Colonic mucosa (tissue), 4 donors: ENCODE measurements around the gene SPACA7. TPM values are rescaled to one million over a fixed set of nuclear protein-coding genes. Genes with fewer than 3 reads are reported as not detected.

Source experiments
- DNase-seq: peaks from one replicate; pipeline ENCODE4 v3.0.0-alpha.2; 2020
- H3K27ac ChIP-seq: fragments of 200-600 bp; one replicate; pipeline ENCODE4 v1.8.0; 2021
- H3K27me3 ChIP-seq: fragments of 200-600 bp; one replicate; pipeline ENCODE4 v1.8.0; 2021
- H3K36me3 ChIP-seq: fragments of 200-600 bp; one replicate; pipeline ENCODE4 v1.8.0; 2021
- H3K4me1 ChIP-seq: fragments of 200-600 bp; one replicate; pipeline ENCODE4 v1.8.0; 2021; ENCODE audit warnings: mild to moderate bottlenecking
- H3K4me3 ChIP-seq: fragments of 200-600 bp; one replicate; pipeline ENCODE4 v1.8.0; 2021
- H3K9ac ChIP-seq, 2 donors: one replicate each; pipeline ENCODE4 v1.7.0; 2013; ENCODE audit warnings: control low read depth in 2 of 2, low read depth in 2 of 2, low read length in 2 of 2
- H3K9me3 ChIP-seq: fragments of 200-600 bp; one replicate; pipeline ENCODE4 v1.8.0; 2021
- intact Hi-C: fragments of 100-400 bp; cut with DNase I; formaldehyde crosslinking; loops from one replicate; pipeline ENCODE4 v1.14.1; 2022
- total RNA-seq, 2 donors: library from RNA; stranded (reverse); fragmentation: NEBNext Ultra II Directional in 1 of 2; extraction: Animal tissue kit (Norgen Biotek cat#: 25700) in 1 of 2; gene quantifications; one replicate each; pipeline ENCODE4 v1.2.1, GENCODE V29; 2021
- TF ChIP-seq, protein P1 (sequence below): fragments of 200-600 bp; IDR thresholded peaks from one replicate; pipeline ENCODE4 v1.8.0; 2022; ENCODE audit warnings: antibody characterized with exemption, mild to moderate bottlenecking
- donor health status: healthy.
- donor health status: DM: no; HTN: no; CAD: no.
- donor health status: DM: no; HTN: no; CAD: no.

Gene SPACA7
- total RNA-seq, 2 donors from 2014 or later, result not detected

DNA sequence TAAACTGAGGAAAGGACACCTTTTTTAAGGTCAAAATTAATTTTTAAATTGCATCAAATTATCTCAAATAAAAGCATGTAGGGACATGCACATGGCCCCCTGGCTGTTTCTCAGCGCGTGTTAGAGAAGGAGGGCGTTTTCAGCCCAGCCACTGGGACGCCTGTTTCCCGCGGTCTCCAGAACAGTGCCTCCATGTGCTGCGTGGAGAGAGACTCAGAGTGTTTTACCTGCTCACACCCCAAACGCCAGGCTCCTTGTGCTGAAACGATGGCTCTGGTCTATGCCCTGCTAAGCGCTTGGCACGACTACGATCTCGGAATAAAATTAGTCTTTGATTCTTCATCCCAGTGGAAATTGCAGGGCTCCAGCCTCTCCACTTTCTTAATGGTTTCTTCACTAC lies 20.0 kb upstream of the SPACA7 start:
- H3K9me3 ChIP-seq, result no peaks in the 10 kb centered on the region
- no peak for DNase-seq
- no peaks in the 10 kb centered on the region for H3K4me1 ChIP-seq
- no peak overlapping the region for H3K9ac ChIP-seq
- no peak overlapping the region for H3K4me3 ChIP-seq
- intact Hi-C loops, result no loop called here
- H3K27ac ChIP-seq, result no peak overlapping the region
- H3K36me3 ChIP-seq, result no peaks in the 10 kb centered on the region
- TF ChIP-seq, protein P1, sequence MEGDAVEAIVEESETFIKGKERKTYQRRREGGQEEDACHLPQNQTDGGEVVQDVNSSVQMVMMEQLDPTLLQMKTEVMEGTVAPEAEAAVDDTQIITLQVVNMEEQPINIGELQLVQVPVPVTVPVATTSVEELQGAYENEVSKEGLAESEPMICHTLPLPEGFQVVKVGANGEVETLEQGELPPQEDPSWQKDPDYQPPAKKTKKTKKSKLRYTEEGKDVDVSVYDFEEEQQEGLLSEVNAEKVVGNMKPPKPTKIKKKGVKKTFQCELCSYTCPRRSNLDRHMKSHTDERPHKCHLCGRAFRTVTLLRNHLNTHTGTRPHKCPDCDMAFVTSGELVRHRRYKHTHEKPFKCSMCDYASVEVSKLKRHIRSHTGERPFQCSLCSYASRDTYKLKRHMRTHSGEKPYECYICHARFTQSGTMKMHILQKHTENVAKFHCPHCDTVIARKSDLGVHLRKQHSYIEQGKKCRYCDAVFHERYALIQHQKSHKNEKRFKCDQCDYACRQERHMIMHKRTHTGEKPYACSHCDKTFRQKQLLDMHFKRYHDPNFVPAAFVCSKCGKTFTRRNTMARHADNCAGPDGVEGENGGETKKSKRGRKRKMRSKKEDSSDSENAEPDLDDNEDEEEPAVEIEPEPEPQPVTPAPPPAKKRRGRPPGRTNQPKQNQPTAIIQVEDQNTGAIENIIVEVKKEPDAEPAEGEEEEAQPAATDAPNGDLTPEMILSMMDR, result no peak
- H3K27me3 ChIP-seq, result no peaks in the 10 kb centered on the region

DNA sequence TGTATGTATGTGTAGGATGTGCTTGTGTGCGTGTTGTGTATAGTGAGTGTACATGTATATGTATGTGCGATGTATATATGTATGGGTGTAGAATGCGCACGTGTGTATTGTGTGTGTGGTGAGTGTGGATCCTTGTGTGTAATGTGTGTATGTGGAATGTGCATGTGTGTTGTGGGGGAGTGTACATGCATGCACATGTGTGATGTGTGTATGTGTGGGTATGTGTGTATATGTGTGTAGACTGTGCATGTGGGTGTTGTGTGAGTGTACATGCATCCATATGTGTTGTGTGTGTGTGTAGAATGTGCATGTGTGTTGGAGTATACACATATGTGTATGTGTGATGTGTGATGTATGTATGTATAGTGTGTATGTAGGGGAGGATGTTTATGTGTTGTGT lies 18.0 kb upstream of the SPACA7 start:
- H3K4me1 ChIP-seq, result no peaks in the 10 kb centered on the region
- TF ChIP-seq, protein P1, result no peak
- intact Hi-C loops, result no loop called here
- no peak overlapping the region for H3K9ac ChIP-seq
- H3K9me3 ChIP-seq, result no peaks in the 10 kb centered on the region
- no peaks in the 10 kb centered on the region for H3K27me3 ChIP-seq
- no peaks in the 10 kb centered on the region for H3K36me3 ChIP-seq
- DNase-seq, result no peak
- H3K4me3 ChIP-seq, result no peak overlapping the region
- no peak overlapping the region for H3K27ac ChIP-seq

DNA sequence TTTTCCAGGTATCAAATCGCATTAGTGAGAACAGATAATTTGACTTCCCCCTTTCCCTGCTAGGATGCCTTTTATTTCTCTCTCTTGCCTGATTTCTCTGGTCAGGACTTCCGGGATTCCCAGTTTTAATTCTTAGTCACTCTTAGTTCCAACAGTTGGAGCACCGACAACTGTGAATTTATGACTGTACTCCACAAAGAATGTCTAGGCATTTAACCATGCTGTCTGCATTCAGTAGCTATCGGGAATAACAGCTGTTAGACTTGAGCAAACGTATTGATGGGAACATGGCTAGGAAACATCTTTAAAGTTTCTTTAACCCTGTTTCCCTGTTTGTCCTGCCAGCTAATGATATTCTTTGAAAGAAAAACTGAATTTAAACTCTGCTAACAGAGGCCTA lies 14.1 kb upstream of the SPACA7 start:
- H3K27ac ChIP-seq, result no peak overlapping the region
- no peak overlapping the region for H3K4me3 ChIP-seq
- no peaks in the 10 kb centered on the region for H3K9me3 ChIP-seq
- H3K9ac ChIP-seq, result no peak overlapping the region
- H3K27me3 ChIP-seq, result no peaks in the 10 kb centered on the region
- no peak for DNase-seq
- no peaks in the 10 kb centered on the region for H3K4me1 ChIP-seq
- TF ChIP-seq, protein P1, result no peak
- no peaks in the 10 kb centered on the region for H3K36me3 ChIP-seq
- intact Hi-C loops, result no loop called here

DNA sequence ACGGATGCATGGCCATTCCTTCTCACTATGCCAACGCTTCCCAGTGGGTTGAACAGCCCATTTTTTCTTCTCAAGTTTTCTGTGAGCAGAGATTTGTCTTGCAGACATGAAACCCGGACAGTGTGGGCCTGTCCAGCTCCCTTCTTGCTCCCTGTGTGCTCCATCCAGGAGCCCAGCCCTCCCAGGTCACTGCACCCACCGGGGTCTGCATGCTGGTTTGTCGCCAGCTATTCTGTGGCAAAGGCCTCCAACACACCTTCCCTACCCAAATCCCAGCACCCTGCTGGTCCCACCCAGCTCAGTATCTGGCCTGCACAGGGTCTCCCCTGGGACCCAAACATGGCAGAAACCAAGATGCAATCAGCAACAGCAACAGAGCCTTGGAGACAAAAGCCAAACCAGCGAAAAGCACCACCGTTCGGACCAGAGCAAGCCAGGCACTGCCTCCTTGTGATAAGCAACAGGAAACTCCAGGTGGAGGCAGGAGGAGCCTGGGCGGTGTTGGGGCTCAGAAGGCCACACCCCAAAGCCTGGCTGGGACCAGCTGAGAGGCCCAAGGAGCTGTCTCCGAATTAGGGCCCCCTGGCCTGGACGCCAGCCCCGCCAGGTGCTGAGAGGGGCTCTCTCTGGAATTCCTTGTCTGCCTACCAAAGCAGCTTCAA lies 12.2 kb upstream of the SPACA7 start:
- Histone ChIP-seq H3K27me3 (no peaks in the 10 kb centered on the region), H3K27ac (no peak overlapping the region), H3K36me3 (no peaks in the 10 kb centered on the region), H3K9me3 (no peaks in the 10 kb centered on the region), H3K9ac (no peak overlapping the region), H3K4me1 (no peaks in the 10 kb centered on the region), H3K4me3 (no peak overlapping the region)
- TF ChIP-seq, protein P1, result no peak
- intact Hi-C loops, result no loop called here
- DNase-seq, result no peak

DNA sequence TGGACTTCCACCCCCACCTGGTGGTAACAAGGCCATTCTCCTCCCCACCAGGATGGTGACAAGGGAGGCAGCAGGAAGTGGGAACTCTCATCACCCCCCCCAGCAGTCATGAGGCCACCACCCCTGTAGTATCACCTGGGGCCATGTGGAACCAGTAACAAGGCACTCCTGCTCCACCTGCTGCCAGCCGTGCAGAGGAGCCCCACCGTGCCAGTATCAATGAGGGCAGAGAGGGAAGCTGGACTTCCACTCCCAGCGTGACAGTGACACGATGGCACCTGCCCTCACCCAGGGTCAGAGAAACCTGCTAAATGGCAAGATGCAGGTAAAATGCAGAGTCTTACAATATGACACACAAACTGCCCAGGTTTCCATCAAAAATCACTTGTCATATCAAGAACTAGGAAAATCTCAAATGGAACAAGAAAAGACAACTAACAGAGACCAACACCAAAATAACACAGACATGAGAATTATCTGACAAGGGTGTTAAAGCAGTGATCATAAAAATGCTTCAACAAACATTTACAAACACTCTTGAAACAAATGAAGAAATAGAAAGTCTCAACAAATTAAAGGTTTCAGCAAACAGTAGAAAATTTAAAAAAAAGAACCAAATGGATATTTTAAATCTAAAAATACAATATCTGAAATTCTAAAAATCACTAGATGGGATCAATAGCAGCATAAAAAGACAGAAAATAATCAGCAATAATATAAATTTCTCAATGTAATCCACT lies 9.1 kb upstream of the SPACA7 start:
- no peak overlapping the region for H3K27ac ChIP-seq
- H3K9me3 ChIP-seq, result no peaks in the 10 kb centered on the region
- H3K4me1 ChIP-seq, result no peaks in the 10 kb centered on the region
- no peak for DNase-seq
- no peaks in the 10 kb centered on the region for H3K36me3 ChIP-seq
- no peak overlapping the region for H3K9ac ChIP-seq
- intact Hi-C loops, result no loop called here
- H3K27me3 ChIP-seq, result no peaks in the 10 kb centered on the region
- TF ChIP-seq, protein P1, result no peak
- H3K4me3 ChIP-seq, result no peak overlapping the region
